Astrocyte (in vitro differentiated cells and primary cell): Measurements from ENCODE around the gene PCDHGA12. TPM values are rescaled to one million over a fixed set of nuclear protein-coding genes. Genes with fewer than 3 reads are reported as not detected.

Experiments used
- DNase-seq: peaks from one replicate; pipeline ENCODE4 v3.0.0-alpha.2; 2010; ENCODE audit warnings: low read depth
- FAIRE-seq: peaks from 2 replicates; lab custom pipeline; 2011; peaks lifted over from hg19 to GRCh38; lab: Jason Lieb, UNC
- H2AFZ ChIP-seq: 2 replicates; pipeline ENCODE4 v1.6.0; 2012; ENCODE audit warnings: low read depth, low read length, inconsistent platforms
- H3K27ac ChIP-seq: 2 replicates; pipeline ENCODE4 v1.5.1; 2011; ENCODE audit warnings: low read depth, low read length, inconsistent platforms
- H3K27me3 ChIP-seq: 2 replicates; pipeline ENCODE4 v1.6.0; 2011; ENCODE audit warnings: low read length, inconsistent platforms; ENCODE audit not compliant: insufficient read depth
- H3K36me3 ChIP-seq: 2 replicates; pipeline ENCODE4 v1.5.1; 2011; ENCODE audit warnings: low read length, inconsistent platforms; ENCODE audit not compliant: insufficient read depth
- H3K4me1 ChIP-seq: 2 replicates; pipeline ENCODE4 v1.5.1; 2011; ENCODE audit warnings: low read length, inconsistent platforms; ENCODE audit not compliant: insufficient read depth
- H3K4me2 ChIP-seq: 2 replicates; pipeline ENCODE4 v1.6.0; 2012; ENCODE audit warnings: low read length, inconsistent platforms
- H3K4me3 ChIP-seq: 2 replicates; pipeline ENCODE4 v1.5.1; 2011; ENCODE audit warnings: low read depth, mild to moderate bottlenecking, low read length, inconsistent platforms; ENCODE audit not compliant: insufficient read depth
- H3K79me2 ChIP-seq: 2 replicates; pipeline ENCODE4 v1.6.0; 2012; ENCODE audit warnings: mild to moderate bottlenecking, low read length, inconsistent platforms; ENCODE audit not compliant: insufficient read depth
- H3K9ac ChIP-seq: 2 replicates; pipeline ENCODE4 v1.6.0; 2012; ENCODE audit warnings: mild to moderate bottlenecking, low read length, inconsistent platforms
- H3K9me3 ChIP-seq: 2 replicates; pipeline ENCODE4 v1.5.1; 2012; ENCODE audit warnings: low read depth, mild to moderate bottlenecking, low read length, inconsistent platforms; ENCODE audit not compliant: insufficient read depth
- H4K20me1 ChIP-seq: 2 replicates; pipeline ENCODE4 v1.6.0; 2012; ENCODE audit warnings: low read length, inconsistent platforms; ENCODE audit not compliant: insufficient read depth
- H3K27ac Mint-ChIP-seq: one replicate; pipeline ENCODE4 v1.8.0; 2021; ENCODE audit warnings: mild to moderate bottlenecking, mixed read lengths; ENCODE audit not compliant: unreplicated experiment
- H3K27me3 Mint-ChIP-seq: one replicate; pipeline ENCODE4 v1.8.0; 2021; ENCODE audit warnings: low read depth, mixed read lengths; ENCODE audit not compliant: unreplicated experiment
- H3K36me3 Mint-ChIP-seq: one replicate; pipeline ENCODE4 v1.8.0; 2021; ENCODE audit warnings: low read depth, mixed read lengths; ENCODE audit not compliant: unreplicated experiment
- H3K4me1 Mint-ChIP-seq: one replicate; pipeline ENCODE4 v1.8.0; 2021; ENCODE audit warnings: low read depth, mixed read lengths; ENCODE audit not compliant: unreplicated experiment
- H3K4me3 Mint-ChIP-seq: one replicate; pipeline ENCODE4 v1.8.0; 2021; ENCODE audit warnings: mild to moderate bottlenecking, moderate library complexity, mixed read lengths; ENCODE audit not compliant: unreplicated experiment
- H3K9me3 Mint-ChIP-seq: one replicate; pipeline ENCODE4 v1.8.0; 2021; ENCODE audit warnings: mild to moderate bottlenecking, mixed read lengths; ENCODE audit not compliant: unreplicated experiment
- EZH2 ChIP-seq: IDR thresholded peaks from 2 replicates; pipeline ENCODE4 v1.6.1; 2012; ENCODE audit warnings: mild to moderate bottlenecking, low read length, inconsistent platforms; ENCODE audit not compliant: insufficient read depth
- total RNA-seq: library from RNA; stranded (reverse); gene quantifications from 2 replicates; pipeline ENCODE4 v1.2.1, GENCODE V29; 2021
- TF ChIP-seq, protein P1 (sequence below): IDR thresholded peaks from 2 replicates; pipeline ENCODE4 v1.5.1; 2011; ENCODE audit warnings: low read depth, mild to moderate bottlenecking, inconsistent platforms, low read length, moderate library complexity; ENCODE audit not compliant: insufficient read depth

The PCDHGA12 gene
- total RNA-seq, 1 donor from 2014 or later, result 1.6 TPM

GRCh38 chr5:141402553-141403243 lies 27.6 kb upstream of the PCDHGA12 start, which contains the start of gene PCDHGA9:
PCDHGA9 (plus strand) TSS chr5:141402778; CDS start chr5:141402953, 175 bp downstream.
- H3K4me1 ChIP-seq, result no peaks in the 10 kb centered on the region
- H3K4me3 Mint-ChIP-seq, result no peak within 1 kb of the TSS
- no peaks in the 10 kb centered on the region for H3K27me3 Mint-ChIP-seq
- no peaks in the 10 kb centered on the region for H3K4me1 Mint-ChIP-seq
- H4K20me1 ChIP-seq, result no peaks in the 10 kb centered on the region
- TF ChIP-seq, protein P1, sequence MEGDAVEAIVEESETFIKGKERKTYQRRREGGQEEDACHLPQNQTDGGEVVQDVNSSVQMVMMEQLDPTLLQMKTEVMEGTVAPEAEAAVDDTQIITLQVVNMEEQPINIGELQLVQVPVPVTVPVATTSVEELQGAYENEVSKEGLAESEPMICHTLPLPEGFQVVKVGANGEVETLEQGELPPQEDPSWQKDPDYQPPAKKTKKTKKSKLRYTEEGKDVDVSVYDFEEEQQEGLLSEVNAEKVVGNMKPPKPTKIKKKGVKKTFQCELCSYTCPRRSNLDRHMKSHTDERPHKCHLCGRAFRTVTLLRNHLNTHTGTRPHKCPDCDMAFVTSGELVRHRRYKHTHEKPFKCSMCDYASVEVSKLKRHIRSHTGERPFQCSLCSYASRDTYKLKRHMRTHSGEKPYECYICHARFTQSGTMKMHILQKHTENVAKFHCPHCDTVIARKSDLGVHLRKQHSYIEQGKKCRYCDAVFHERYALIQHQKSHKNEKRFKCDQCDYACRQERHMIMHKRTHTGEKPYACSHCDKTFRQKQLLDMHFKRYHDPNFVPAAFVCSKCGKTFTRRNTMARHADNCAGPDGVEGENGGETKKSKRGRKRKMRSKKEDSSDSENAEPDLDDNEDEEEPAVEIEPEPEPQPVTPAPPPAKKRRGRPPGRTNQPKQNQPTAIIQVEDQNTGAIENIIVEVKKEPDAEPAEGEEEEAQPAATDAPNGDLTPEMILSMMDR, result peak; percentile 32
- no peak for TF ChIP-seq EZH2
- peaks cover 18% of the 10 kb centered on the region for H3K9me3 Mint-ChIP-seq
- no peak for DNase-seq
- peaks cover 15% of the 10 kb centered on the region for H3K36me3 Mint-ChIP-seq
- FAIRE-seq, result no peak
- peak within 1 kb of the TSS; percentile 75 for H3K4me2 ChIP-seq
- H3K9me3 ChIP-seq, result peaks cover 46% of the 10 kb centered on the region
- H3K27ac ChIP-seq, result no peak within 1 kb of the TSS
- peak within 1 kb of the TSS; percentile 41 for H3K4me3 ChIP-seq
- peak within 1 kb of the TSS; percentile 13 for H2AFZ ChIP-seq
- H3K27me3 ChIP-seq, result no peaks in the 10 kb centered on the region
- H3K79me2 ChIP-seq, result peaks cover 9% of the 10 kb centered on the region
- H3K36me3 ChIP-seq, result no peaks in the 10 kb centered on the region
- peak within 1 kb of the TSS; percentile 2 for H3K9ac ChIP-seq
- no peak within 1 kb of the TSS for H3K27ac Mint-ChIP-seq

DNA sequence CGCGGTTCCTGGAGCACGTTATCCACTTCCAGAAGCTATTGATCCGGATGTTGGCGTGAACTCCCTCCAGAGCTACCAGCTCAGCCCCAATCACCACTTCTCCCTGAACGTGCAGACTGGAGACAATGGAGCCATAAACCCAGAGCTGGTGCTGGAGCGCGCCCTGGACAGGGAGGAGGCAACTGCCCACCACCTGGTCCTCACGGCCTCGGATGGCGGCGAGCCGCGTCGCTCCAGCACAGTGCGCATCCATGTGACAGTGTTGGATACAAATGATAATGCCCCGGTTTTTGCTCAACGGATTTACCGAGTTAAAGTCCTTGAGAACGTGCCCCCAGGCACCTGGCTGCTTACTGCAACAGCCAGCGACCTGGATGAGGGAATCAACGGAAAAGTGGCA lies 26.9 kb upstream of the PCDHGA12 start:
- H3K36me3 ChIP-seq, result no peaks in the 10 kb centered on the region
- peak overlapping the region; percentile 13 for H2AFZ ChIP-seq
- H3K4me1 Mint-ChIP-seq, result no peaks in the 10 kb centered on the region
- H3K9ac ChIP-seq, result no peak overlapping the region
- peaks cover 15% of the 10 kb centered on the region for H3K36me3 Mint-ChIP-seq
- no peaks in the 10 kb centered on the region for H3K27me3 ChIP-seq
- no peak overlapping the region for H3K4me3 ChIP-seq
- H4K20me1 ChIP-seq, result no peaks in the 10 kb centered on the region
- H3K27ac Mint-ChIP-seq, result no peak overlapping the region
- DNase-seq, result no peak
- H3K27ac ChIP-seq, result no peak overlapping the region
- no peaks in the 10 kb centered on the region for H3K4me1 ChIP-seq
- H3K4me3 Mint-ChIP-seq, result no peak overlapping the region
- no peak for FAIRE-seq
- TF ChIP-seq, protein P1, result no peak
- no peak for TF ChIP-seq EZH2
- H3K4me2 ChIP-seq, result peak overlapping the region; percentile 75
- peaks cover 20% of the 10 kb centered on the region for H3K9me3 Mint-ChIP-seq
- peaks cover 9% of the 10 kb centered on the region for H3K79me2 ChIP-seq
- H3K27me3 Mint-ChIP-seq, result no peaks in the 10 kb centered on the region
- H3K9me3 ChIP-seq, result peaks cover 50% of the 10 kb centered on the region
